Skeletal muscle cell (primary cell): ENCODE data around the gene BAIAP3.
A peak's percentile ranks its signal among the peaks of the same experiment; 100 is the strongest.

ENCODE experiments used
- DNase-seq: peaks from one replicate; pipeline ENCODE4 v3.0.0-alpha.2; 2010; ENCODE audit warnings: low read depth
- H3K4me3 ChIP-seq: 2 replicates; pipeline ENCODE4 v1.5.1; 2011; ENCODE audit warnings: low read depth, mild to moderate bottlenecking, control low read depth, low read length, moderate library complexity

Gene BAIAP3

GRCh38 chr16:1330931-1331711 lies 2.3 kb upstream of the BAIAP3 start:
- H3K4me3 ChIP-seq = no peak overlapping the region
- DNase-seq = no peak

- DNase-seq = no peak
Observed at GRCh38 chr16:1331712-1332617, 1.5 kb upstream of the BAIAP3 start.

GRCh38 chr16:1332618-1333148 lies 762 bp upstream of the BAIAP3 start:
- H3K4me3 ChIP-seq = no peak overlapping the region

More at GRCh38 chr16:1331712-1332617, 1.5 kb upstream of the BAIAP3 start:
- no peak overlapping the region for H3K4me3 ChIP-seq

GRCh38 chr16:1333854-1334700 lies 632 bp downstream of the BAIAP3 start:
- no peak for DNase-seq
- H3K4me3 ChIP-seq = peak overlapping the region; percentile 20

More at GRCh38 chr16:1332618-1333148, 762 bp upstream of the BAIAP3 start:
- DNase-seq = no peak

- DNase-seq = no peak
- no peak overlapping the region for H3K4me3 ChIP-seq
Observed at GRCh38 chr16:1334739-1335138, 1.3 kb downstream of the BAIAP3 start.

- H3K4me3 ChIP-seq = no peak overlapping the region
- DNase-seq = no peak
Observed at GRCh38 chr16:1335211-1335971, 1.9 kb downstream of the BAIAP3 start.

GRCh38 chr16:1335996-1336395 lies 2.6 kb downstream of the BAIAP3 start:
- no peak overlapping the region for H3K4me3 ChIP-seq
- DNase-seq = no peak

- no peak for DNase-seq
- no peak overlapping the region for H3K4me3 ChIP-seq
Observed at GRCh38 chr16:1336619-1337018, 3.2 kb downstream of the BAIAP3 start.

GRCh38 chr16:1337486-1337885 lies 4.0 kb downstream of the BAIAP3 start:
- DNase-seq = no peak
- no peak overlapping the region for H3K4me3 ChIP-seq

GRCh38 chr16:1338119-1338730 lies 4.8 kb downstream of the BAIAP3 start:
- DNase-seq = no peak
- no peak overlapping the region for H3K4me3 ChIP-seq

GRCh38 chr16:1338855-1339675 lies 5.6 kb downstream of the BAIAP3 start:
- DNase-seq = no peak
- no peak overlapping the region for H3K4me3 ChIP-seq

GRCh38 chr16:1340730-1341494 lies 7.5 kb downstream of the BAIAP3 start:
- no peak overlapping the region for H3K4me3 ChIP-seq
- no peak for DNase-seq

GRCh38 chr16:1341495-1342420 lies 8.3 kb downstream of the BAIAP3 start:
- H3K4me3 ChIP-seq = no peak overlapping the region
- DNase-seq = no peak

GRCh38 chr16:1342526-1343427 lies 9.3 kb downstream of the BAIAP3 start:
- peak; percentile 52 for DNase-seq
- H3K4me3 ChIP-seq = peak overlapping the region; percentile 29
